Epidermal melanocyte (primary cell): Measurements from ENCODE around the gene FBXO8.
"Not testable (repeated sequence)": the region's sequence is repeated elsewhere in the genome, so short reads cannot be mapped to it uniquely, and the experiment has no call there.

Source experiments
- DNase-seq: peaks from one replicate; pipeline ENCODE4 v3.0.0; 2011; ENCODE audit warnings: low spot score; ENCODE audit not compliant: insufficient read length

The FBXO8 gene, protein sequence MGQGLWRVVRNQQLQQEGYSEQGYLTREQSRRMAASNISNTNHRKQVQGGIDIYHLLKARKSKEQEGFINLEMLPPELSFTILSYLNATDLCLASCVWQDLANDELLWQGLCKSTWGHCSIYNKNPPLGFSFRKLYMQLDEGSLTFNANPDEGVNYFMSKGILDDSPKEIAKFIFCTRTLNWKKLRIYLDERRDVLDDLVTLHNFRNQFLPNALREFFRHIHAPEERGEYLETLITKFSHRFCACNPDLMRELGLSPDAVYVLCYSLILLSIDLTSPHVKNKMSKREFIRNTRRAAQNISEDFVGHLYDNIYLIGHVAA

GRCh38 chr4:174283507-174284471, at the start of gene FBXO8, which contains the start of gene CEP44:
FBXO8 (minus strand) TSS chr4:174283667; CDS start chr4:174263092, 20,575 bp downstream.
CEP44 (plus strand) TSS chr4:174283911; CDS start chr4:174299122, 15,211 bp downstream.
- DNase-seq, result peak; percentile 62

GRCh38 chr4:174332741-174333493, 49.5 kb upstream of the FBXO8 start:
- no peak for DNase-seq

DNA sequence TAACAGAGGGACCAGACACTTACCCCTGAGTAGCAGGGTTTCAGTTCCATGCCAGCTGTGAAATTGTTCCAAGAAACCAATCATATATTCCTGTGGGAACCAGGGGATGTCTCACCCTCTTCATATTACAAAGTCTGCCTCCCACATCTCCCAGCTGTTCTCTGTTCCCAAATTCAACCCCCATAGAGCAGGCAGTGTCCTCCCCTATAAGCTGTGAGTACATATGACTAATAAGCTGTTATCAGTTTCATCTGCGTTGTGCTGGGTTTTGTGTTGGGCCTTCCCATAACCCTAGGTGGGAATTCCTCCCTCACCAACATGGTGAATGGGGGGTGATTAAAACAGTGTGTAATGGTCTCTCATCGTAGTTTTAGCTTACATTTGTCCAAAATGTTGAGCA, 41.3 kb upstream of the FBXO8 start:
- DNase-seq, result no peak

- no peak for DNase-seq
Observed at GRCh38 chr4:174324236-174324635, 40.8 kb upstream of the FBXO8 start.

DNA sequence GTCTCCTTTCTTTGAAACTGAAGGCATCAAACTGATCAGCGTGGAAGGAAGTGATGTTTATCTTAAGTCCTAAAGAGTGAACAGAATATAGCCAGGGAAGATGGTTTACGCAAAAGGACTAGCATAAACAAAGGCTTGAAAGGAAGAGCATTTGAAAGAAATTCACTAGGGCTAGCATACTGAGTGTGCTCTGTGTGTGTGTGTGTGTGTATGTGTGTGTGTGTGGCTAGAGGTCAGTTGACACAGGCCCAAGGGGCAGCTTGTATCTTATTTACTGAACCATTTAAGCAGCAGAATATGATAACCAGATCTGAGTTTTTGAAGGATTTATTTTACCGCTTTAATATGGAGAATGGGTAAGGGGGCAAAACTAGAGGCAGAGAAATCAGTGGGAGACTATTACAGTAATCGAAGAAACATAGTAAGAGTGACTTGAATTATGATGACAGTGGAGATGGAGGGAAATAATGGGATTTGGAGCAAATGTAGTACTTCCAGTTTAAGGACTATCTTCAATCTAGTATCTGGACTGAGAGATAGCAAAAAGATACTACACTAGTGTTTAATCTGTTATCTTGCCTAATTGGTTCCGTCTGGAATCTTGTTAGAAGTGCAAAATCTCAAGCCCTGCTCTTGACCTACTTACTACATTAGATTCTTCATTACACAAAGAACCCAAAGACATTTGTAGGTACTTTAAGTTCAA, 37.2 kb upstream of the FBXO8 start:
- no peak for DNase-seq

GRCh38 chr4:174318829-174319764, 35.6 kb upstream of the FBXO8 start:
- DNase-seq, result no peak

- no peak for DNase-seq
Observed at GRCh38 chr4:174317531-174317930, 34.1 kb upstream of the FBXO8 start.

DNA sequence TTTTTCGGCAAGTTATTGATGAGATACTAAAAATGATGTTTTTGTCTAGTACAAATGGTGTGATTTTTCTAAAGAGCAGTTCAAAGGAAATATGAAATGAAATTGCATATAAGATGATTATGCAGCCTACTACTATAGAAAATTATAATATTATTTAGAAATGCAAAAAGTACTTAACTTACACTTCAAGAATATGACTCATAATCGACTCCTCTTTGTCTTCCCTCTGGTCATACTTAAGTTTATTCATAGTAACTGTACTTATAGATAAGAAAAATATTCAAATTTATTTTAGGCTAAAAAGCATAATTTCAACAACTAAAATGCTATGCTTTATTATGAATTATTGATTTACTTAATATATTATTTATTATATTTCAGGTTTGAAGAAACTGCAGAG, 33.5 kb upstream of the FBXO8 start:
- DNase-seq, result no peak

DNA sequence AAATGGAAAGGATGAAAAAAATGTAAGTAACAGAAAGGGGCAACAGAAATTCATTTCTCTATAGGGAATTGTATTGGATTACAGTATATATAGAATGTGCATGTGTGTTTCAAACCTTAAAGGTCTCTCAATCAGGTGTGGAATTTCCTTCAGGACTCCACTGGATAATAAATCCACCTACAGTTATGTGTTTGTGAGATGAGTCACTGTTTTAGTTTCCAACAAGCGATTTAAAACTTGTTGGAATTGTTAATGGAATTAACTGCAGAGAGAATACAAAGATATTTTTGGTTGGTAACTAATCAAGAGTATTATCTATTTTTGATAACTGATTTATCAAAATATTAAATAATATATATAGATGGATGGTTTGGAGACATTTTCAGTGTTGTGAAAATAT, 33.1 kb upstream of the FBXO8 start:
- no peak for DNase-seq

DNA sequence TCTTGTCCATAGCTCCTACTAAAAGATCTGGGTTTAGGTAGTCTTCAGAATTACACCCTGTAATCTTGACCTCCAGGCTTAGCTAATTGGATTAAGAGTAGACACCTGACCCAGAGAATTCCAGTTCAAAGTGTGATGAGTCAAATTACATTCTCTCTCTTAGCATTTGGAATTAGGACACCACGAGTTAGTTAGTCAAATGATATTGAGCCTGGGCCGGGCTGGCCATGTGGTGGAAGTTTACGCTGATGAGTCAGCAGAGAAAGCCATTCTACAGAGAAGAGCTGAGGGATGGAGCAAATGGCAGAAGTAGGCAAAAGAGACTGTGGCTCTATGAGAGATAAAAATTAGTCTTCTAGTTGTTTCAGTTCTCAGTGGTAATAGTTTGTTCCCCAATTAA, 31.3 kb upstream of the FBXO8 start:
- no peak for DNase-seq

GRCh38 chr4:174314274-174314673, 30.8 kb upstream of the FBXO8 start:
- no peak for DNase-seq

- DNase-seq, result no peak
Observed at GRCh38 chr4:174312993-174313392, 29.5 kb upstream of the FBXO8 start.

GRCh38 chr4:174307694-174308093, 24.2 kb upstream of the FBXO8 start:
- DNase-seq, result no peak

GRCh38 chr4:174305961-174306360, 22.5 kb upstream of the FBXO8 start:
- DNase-seq, result no peak

DNA sequence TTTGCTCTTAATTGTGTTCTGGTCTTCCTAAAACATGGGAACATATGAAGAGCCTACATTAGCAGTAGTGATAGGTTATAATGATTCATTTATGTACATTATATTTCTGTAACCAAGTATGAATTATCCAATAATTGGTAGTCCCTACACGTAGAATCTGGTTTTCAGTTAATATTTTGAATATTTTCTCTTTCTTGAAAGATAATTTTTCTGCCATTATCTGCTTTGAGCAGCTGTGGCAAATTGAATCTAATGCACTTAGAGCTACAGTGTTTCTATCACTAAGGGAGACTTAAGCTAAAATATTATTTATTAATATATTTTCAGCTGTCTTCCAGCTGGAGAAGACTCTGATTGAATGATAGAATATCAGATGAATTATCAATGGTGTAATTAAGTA, 21.2 kb upstream of the FBXO8 start:
- no peak for DNase-seq

DNA sequence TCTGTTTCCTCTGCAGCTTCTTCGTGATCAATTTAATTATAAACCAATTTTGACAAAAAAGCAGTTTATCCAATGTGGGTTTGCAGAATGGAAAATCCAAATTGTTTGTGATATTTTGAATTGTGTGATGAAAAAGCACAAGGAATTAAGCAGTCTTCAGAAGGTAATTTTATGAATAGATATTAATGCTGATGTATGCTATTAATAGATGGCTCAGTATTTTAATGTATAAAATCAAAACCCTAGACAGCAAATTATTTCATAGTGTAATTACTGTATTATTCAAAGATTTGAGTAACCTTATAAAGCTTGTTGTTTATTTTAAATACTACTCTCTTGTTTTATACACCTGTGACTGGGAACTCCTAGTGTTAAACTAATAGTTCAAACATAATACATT, 20.2 kb upstream of the FBXO8 start:
- no peak for DNase-seq

- DNase-seq, result not testable (repeated sequence)
Observed at GRCh38 chr4:174295142-174295541, 11.7 kb upstream of the FBXO8 start.

GRCh38 chr4:174294641-174295040, 11.2 kb upstream of the FBXO8 start:
- DNase-seq, result not testable (repeated sequence)

DNA sequence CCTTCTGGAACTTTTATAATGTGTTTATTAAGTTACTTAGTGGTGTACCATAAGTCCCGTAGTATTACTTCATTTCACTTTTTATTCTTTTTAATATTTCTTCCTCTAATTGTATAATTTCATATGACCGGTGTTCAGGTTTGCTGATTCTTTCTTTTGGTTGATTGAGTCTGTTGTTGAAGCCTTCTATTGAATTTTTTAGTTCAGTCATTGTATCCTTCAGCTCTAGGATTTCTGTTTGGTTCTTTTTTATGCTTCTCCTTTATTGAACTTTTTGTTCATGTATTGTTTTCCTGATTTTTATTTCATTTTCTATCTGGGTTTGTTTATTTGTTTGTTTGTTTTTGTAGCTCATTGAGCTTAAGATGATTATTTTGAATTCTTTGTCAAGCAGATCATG, 9.0 kb upstream of the FBXO8 start:
- no peak for DNase-seq

- DNase-seq, result no peak
Observed at GRCh38 chr4:174286870-174287269, 3.4 kb upstream of the FBXO8 start.
